ENCODE measurements around the gene KRT36. TPM values are rescaled to one million over a fixed set of nuclear protein-coding genes. Genes with fewer than 3 reads are reported as not detected.

The KRT36 gene
- not detected for total RNA-seq
- long read RNA-seq = 0 reads

DNA sequence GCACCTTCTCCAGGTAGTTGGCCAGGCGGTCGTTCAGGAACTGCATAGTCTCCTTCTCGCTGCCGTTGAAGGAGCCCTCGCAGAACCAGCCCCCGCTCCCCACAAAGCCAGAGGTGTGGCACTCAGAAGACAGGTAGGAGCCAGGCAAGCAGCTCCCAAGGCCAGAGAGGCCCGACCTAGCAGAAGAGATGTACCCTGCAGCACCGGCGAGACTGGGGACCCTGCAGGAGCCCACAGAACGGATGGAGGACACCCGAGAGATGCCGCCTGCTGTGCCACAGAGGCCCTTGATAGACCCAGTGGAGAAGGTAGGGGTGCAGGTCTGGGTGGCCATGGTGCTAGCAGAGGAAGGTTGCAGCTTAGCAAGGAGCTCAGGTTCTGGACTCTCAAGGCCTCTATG, at the start of gene KRT36:
KRT36 (minus strand) TSS at position 380 of the 400 bp plus-strand sequence; CDS start at position 334, 46 bp downstream.
- intact Hi-C loops (cut with DNase I) = no loop called here
- ATAC-seq (ENCODE audit: poor library complexity) (no peak), DNase-seq (no peak)

- ATAC-seq (ENCODE audit: poor library complexity) (no peak), DNase-seq (no peak)
- intact Hi-C loops (cut with DNase I) = no loop called here
These were observed 49.4 kb upstream of the KRT36 start for GRCh38 chr17:41539071-41539492.

- intact Hi-C loops (cut with DNase I) = no loop called here
- no peak for DNase-seq
- no peak for ATAC-seq (ENCODE audit: poor library complexity)
These were observed 48.9 kb upstream of the KRT36 start for GRCh38 chr17:41538565-41538991.

DNA sequence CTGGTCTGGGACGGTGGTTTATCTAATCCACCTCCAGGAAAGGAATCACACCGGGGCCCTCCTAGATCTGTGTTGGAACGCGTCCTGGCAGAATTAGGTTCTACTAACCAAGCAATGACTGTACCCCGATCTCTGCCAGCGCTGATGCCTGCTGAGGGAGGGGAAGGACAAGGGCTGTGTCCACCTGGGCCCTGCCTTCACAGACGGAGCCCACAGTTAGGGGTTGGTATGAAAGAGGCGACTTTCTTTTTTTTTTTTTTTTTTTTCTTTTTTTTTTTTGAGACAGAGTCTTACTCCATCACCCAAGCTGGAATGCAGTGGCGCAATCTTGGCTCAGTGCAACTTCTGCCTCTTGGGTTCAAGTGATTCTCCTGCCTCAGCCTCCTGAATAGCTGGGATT, 48.3 kb upstream of the KRT36 start:
- DNase-seq (no peak), ATAC-seq (ENCODE audit: poor library complexity) (no peak)
- intact Hi-C loops (cut with DNase I) = no loop called here

GRCh38 chr17:41537614-41537954, 47.9 kb upstream of the KRT36 start:
- DNase-seq (no peak), ATAC-seq (ENCODE audit: poor library complexity) (no peak)
- intact Hi-C loops (cut with DNase I) = no loop called here

- DNase-seq (no peak), ATAC-seq (ENCODE audit: poor library complexity) (no peak)
- intact Hi-C loops (cut with DNase I) = no loop called here
These were observed 47.3 kb upstream of the KRT36 start for GRCh38 chr17:41536741-41537613.

DNA sequence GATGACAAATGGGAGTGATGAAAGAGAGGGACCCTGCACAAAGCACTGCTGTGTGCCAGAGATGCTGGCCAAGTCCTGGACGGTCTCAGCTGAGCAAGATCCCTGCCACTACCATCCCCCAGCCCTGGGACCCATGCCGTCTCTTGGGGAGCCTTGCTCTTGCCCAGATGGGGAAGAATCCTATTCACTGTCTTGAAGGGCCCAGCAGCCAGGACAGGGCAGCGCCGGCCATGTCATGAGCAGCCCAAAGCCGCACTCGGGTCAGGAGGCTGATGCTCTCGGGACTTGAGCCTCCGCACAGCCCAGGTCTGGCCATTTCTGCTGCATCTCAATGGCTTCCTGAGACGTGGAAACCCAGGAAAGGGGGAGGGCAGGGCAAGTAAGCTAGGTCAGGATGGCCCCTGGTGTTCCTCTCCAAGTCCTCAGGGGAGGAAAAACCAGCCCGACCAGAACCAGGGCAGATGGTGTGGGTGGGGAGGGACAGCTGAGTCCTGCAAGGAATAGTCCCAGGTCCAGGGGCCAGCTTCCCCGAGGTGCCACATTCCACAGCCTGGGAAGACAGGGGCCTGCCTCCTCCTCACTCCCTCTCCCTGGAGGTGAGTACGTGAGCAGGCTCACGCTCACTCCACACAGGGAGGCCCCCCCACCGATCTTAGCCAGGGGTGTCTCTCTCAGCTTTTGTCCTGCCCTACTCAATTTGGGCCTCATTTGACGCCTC, 46.2 kb upstream of the KRT36 start:
- intact Hi-C loops (cut with DNase I) = no loop called here
- DNase-seq = no peak

GRCh38 chr17:41534899-41535546, 45.3 kb upstream of the KRT36 start:
- intact Hi-C loops (cut with DNase I) = no loop called here
- DNase-seq (no peak), ATAC-seq (ENCODE audit: poor library complexity) (no peak)

More for the DNA sequence above, 46.2 kb upstream of the KRT36 start:
- no peak for ATAC-seq (ENCODE audit: poor library complexity)

- intact Hi-C loops (cut with DNase I) = no loop called here
- ATAC-seq (ENCODE audit: poor library complexity) (no peak), DNase-seq (no peak)
These were observed 43.9 kb upstream of the KRT36 start for GRCh38 chr17:41533613-41534012.

DNA sequence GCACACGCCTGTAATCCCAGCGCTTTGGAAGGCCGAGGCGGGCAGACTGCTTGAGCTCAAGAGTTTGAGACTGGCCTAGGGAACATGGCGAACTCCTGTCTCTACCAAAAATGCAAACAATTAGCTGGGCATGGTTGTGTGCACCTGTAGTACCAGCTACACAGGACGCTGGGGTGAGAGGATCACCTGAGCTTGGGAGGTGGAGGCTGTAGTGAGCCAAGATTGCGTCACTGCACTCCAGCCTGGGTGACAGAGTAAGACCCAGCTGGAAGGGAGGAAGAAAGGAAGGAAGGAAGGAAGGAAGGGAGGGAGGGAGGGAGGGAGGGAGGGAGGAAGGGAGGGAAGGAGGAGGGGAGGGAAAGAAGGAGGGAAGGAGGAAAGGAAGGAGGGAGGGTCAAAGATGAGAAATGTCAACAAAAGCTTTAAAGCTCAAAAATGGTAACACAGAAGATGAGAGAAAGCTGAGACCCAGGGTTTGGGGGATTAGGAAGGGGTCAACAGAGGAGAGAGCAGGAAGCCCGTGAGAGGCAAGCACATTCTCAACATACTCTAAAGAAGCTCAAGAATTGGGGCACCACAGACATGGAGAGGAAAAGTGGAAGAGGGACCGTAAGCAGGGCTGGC, 43.3 kb upstream of the KRT36 start:
- DNase-seq (no peak), ATAC-seq (ENCODE audit: poor library complexity) (no peak)
- intact Hi-C loops (cut with DNase I) = no loop called here

GRCh38 chr17:41531993-41532392, 42.3 kb upstream of the KRT36 start:
- DNase-seq (no peak), ATAC-seq (ENCODE audit: poor library complexity) (no peak)
- intact Hi-C loops (cut with DNase I) = no loop called here

DNA sequence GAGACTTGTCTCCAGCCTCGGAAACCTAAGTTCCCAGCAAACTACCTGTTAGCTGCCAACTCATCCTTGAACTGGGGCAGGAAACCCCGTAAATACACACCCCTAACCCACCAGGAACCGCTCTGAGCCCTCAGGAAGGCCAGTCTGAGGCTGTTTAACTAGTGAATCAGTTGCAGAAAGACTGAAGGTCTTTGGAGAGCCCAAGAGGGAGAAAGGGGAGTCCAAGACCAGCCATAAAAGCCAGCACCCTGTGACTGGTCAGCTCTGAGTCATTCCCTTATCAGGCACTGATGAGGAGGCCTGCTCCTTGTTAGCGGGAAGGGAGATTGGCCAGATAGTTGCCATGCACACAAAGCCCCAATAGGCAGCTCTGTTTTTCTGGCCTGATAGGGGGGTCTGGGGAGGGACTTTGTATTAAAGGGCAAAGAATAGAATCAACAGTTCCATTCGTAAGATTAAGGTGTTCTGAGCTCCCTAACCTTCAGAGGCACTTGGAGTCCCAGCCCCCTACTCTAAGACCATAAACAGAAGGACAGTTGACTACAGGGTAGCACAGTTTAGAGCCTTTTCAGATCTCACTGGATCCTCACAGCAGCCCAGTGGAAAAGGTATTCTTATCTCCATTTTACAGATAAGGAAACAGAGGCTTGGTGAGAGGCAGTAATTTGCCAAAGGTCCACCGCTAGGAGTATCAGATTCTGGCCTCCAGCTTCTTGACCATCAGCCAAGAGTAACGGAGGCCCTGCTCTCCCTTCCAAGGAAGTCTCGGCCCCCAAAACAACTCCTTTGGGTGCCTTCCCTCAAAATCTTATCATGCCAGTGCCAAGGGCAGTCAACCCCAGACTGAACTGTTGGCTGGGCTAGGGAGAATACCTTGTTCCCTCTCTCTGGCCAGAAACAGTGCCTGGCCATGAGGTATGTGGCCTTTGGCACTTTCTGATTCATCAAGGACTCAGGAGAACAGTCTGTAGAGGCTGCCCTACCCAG, 40.6 kb upstream of the KRT36 start:
- no peak for ATAC-seq (ENCODE audit: poor library complexity)
- no peak for DNase-seq
- intact Hi-C loops (cut with DNase I) = no loop called here

- intact Hi-C loops (cut with DNase I) = no loop called here
These were observed 39.8 kb upstream of the KRT36 start for GRCh38 chr17:41529491-41529915.

GRCh38 chr17:41528959-41529353, 39.2 kb upstream of the KRT36 start:
- intact Hi-C loops (cut with DNase I) = no loop called here
- ATAC-seq (ENCODE audit: poor library complexity) (no peak), DNase-seq (no peak)

More at GRCh38 chr17:41529491-41529915, 39.8 kb upstream of the KRT36 start:
- ATAC-seq (ENCODE audit: poor library complexity) = no peak
- DNase-seq = no peak

DNA sequence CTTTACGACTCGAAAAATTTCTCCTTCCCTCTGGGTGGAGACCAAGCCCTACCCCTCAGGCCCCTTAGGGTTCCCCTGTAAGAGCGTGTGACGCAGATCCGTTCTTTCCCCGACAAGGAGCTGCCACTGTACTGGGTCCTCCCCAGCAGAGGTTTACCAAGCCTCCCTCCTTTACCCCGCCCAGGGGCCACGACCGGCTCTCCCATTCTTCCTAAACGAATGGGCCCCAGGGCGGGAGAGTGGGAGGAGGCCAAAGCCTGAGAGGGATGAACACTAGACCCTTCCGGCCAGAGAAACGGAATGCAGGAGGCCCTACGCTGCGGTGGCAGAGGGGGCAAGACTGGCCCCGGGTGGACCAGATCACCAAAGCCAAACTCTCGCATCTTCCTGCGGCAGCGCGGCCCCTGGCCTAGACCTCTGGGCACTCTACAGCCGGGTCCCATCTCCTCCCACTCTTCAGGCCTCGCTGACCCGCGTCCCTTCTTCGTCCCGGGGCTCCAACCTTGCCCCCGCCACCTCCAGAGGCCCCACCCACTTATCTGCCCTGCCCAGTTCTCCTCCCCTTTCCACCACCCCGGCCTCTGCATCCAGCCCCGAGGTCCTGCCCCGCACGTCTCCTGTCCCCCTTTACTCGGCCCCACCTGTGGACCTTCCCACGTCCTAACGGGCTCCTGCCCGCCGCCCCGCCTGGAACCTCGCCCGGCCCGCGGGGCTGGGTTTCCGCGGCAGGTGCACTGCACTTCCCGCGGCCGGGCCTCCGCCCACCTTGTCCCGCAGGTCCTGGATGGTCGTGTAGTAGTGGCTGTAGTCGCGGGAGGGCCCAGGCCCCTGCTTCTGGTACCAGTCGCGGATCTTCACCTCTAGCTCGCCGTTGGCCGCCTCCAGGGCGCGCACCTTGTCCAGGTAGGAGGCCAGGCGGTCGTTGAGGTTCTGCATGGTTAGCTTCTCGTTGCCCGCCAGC, 37.6 kb upstream of the KRT36 start:
- intact Hi-C loops (cut with DNase I) = no loop called here
- ATAC-seq (ENCODE audit: poor library complexity) (peak; percentile 28), DNase-seq (peak; percentile 11)

GRCh38 chr17:41524261-41524660, 34.6 kb upstream of the KRT36 start:
- ATAC-seq (ENCODE audit: poor library complexity) (no peak), DNase-seq (peak; percentile 22)
- intact Hi-C loops (cut with DNase I) = no loop called here

GRCh38 chr17:41523787-41524186, 34.1 kb upstream of the KRT36 start:
- intact Hi-C loops (cut with DNase I) = no loop called here
- DNase-seq = peak; percentile 34
- no peak for ATAC-seq (ENCODE audit: poor library complexity)
